WTC11 (cell line): ENCODE data around the gene SWT1.

ENCODE experiments used
- E2F4 ChIP-seq: sonication (generic); formaldehyde crosslinking; IDR thresholded peaks from 2 replicates; pipeline ENCODE4 v1.8.1; 2022; ENCODE audit warnings: low read depth, mild to moderate bottlenecking, moderate library complexity, missing genetic modification reagents, borderline replicate concordance
- ETV6 ChIP-seq: sonication (generic); formaldehyde crosslinking; IDR thresholded peaks from 2 replicates; pipeline ENCODE4 v1.8.1; 2022; ENCODE audit warnings: mild to moderate bottlenecking, missing genetic modification reagents
- NFE2L1 ChIP-seq: sonication (generic); formaldehyde crosslinking; IDR thresholded peaks from 2 replicates; pipeline ENCODE4 v1.8.1; 2023; ENCODE audit warnings: missing genetic modification reagents
- NR2C2 ChIP-seq: sonication (generic); formaldehyde crosslinking; IDR thresholded peaks from 2 replicates; pipeline ENCODE4 v1.8.0; 2022; ENCODE audit warnings: mild to moderate bottlenecking, missing genetic modification reagents
- NR3C1 ChIP-seq: sonication (generic); formaldehyde crosslinking; conservative IDR thresholded peaks from 2 replicates; pipeline ENCODE4 v1.8.1; 2023; ENCODE audit warnings: low read depth, mild to moderate bottlenecking, missing genetic modification reagents
- ZBTB43 ChIP-seq: sonication (generic); formaldehyde crosslinking; IDR thresholded peaks from 2 replicates; pipeline ENCODE4 v1.8.1; 2023; ENCODE audit warnings: mild to moderate bottlenecking, missing genetic modification reagents
- ZNF121 ChIP-seq: sonication (generic); formaldehyde crosslinking; IDR thresholded peaks from 2 replicates; pipeline ENCODE4 v1.8.0; 2023; ENCODE audit warnings: missing genetic modification reagents
- ZNF317 ChIP-seq: sonication (generic); formaldehyde crosslinking; IDR thresholded peaks from 2 replicates; pipeline ENCODE4 v1.8.1; 2023; ENCODE audit warnings: low read depth, mild to moderate bottlenecking, moderate library complexity, missing genetic modification reagents, borderline replicate concordance
- ZNF671 ChIP-seq: fragments of 250-450 bp; sonication (Bioruptor Pico); IDR thresholded peaks from 2 replicates; pipeline ENCODE4 v1.8.0; 2021; ENCODE audit warnings: mild to moderate bottlenecking
- TF ChIP-seq, protein P1 (sequence below): fragments of 200-600 bp; IDR thresholded peaks from 2 replicates; pipeline ENCODE4 v1.8.0; 2022; ENCODE audit warnings: antibody characterized with exemption
- TF ChIP-seq, protein P2 (sequence below): sonication (generic); formaldehyde crosslinking; IDR thresholded peaks from 2 replicates; pipeline ENCODE4 v1.8.0; 2023; ENCODE audit warnings: mild to moderate bottlenecking, missing genetic modification reagents

GRCh38 chr1:185257950-185258208 is 100.9 kb downstream of the SWT1 start:
- TF ChIP-seq, protein P1, sequence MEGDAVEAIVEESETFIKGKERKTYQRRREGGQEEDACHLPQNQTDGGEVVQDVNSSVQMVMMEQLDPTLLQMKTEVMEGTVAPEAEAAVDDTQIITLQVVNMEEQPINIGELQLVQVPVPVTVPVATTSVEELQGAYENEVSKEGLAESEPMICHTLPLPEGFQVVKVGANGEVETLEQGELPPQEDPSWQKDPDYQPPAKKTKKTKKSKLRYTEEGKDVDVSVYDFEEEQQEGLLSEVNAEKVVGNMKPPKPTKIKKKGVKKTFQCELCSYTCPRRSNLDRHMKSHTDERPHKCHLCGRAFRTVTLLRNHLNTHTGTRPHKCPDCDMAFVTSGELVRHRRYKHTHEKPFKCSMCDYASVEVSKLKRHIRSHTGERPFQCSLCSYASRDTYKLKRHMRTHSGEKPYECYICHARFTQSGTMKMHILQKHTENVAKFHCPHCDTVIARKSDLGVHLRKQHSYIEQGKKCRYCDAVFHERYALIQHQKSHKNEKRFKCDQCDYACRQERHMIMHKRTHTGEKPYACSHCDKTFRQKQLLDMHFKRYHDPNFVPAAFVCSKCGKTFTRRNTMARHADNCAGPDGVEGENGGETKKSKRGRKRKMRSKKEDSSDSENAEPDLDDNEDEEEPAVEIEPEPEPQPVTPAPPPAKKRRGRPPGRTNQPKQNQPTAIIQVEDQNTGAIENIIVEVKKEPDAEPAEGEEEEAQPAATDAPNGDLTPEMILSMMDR = no peak
- TF ChIP-seq ZNF121 (CRISPR knock-in tag) (no peak), ZNF317 (CRISPR knock-in tag) (no peak), ETV6 (CRISPR knock-in tag) (no peak), NR3C1 (CRISPR knock-in tag) (no peak), E2F4 (CRISPR knock-in tag) (no peak), ZNF671 (no peak), NR2C2 (CRISPR knock-in tag) (no peak), ZBTB43 (CRISPR knock-in tag) (no peak), NFE2L1 (CRISPR knock-in tag) (no peak)
- TF ChIP-seq, protein P2, sequence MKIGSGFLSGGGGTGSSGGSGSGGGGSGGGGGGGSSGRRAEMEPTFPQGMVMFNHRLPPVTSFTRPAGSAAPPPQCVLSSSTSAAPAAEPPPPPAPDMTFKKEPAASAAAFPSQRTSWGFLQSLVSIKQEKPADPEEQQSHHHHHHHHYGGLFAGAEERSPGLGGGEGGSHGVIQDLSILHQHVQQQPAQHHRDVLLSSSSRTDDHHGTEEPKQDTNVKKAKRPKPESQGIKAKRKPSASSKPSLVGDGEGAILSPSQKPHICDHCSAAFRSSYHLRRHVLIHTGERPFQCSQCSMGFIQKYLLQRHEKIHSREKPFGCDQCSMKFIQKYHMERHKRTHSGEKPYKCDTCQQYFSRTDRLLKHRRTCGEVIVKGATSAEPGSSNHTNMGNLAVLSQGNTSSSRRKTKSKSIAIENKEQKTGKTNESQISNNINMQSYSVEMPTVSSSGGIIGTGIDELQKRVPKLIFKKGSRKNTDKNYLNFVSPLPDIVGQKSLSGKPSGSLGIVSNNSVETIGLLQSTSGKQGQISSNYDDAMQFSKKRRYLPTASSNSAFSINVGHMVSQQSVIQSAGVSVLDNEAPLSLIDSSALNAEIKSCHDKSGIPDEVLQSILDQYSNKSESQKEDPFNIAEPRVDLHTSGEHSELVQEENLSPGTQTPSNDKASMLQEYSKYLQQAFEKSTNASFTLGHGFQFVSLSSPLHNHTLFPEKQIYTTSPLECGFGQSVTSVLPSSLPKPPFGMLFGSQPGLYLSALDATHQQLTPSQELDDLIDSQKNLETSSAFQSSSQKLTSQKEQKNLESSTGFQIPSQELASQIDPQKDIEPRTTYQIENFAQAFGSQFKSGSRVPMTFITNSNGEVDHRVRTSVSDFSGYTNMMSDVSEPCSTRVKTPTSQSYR (CRISPR knock-in tag) = no peak
